Measurements from ENCODE around the gene RTN4R. TPM values are rescaled to one million over a fixed set of nuclear protein-coding genes. Genes with fewer than 3 reads are reported as not detected.

RTN4R gene
- total RNA-seq, 1 experiment from 2014 or later: 25.0 TPM

DNA sequence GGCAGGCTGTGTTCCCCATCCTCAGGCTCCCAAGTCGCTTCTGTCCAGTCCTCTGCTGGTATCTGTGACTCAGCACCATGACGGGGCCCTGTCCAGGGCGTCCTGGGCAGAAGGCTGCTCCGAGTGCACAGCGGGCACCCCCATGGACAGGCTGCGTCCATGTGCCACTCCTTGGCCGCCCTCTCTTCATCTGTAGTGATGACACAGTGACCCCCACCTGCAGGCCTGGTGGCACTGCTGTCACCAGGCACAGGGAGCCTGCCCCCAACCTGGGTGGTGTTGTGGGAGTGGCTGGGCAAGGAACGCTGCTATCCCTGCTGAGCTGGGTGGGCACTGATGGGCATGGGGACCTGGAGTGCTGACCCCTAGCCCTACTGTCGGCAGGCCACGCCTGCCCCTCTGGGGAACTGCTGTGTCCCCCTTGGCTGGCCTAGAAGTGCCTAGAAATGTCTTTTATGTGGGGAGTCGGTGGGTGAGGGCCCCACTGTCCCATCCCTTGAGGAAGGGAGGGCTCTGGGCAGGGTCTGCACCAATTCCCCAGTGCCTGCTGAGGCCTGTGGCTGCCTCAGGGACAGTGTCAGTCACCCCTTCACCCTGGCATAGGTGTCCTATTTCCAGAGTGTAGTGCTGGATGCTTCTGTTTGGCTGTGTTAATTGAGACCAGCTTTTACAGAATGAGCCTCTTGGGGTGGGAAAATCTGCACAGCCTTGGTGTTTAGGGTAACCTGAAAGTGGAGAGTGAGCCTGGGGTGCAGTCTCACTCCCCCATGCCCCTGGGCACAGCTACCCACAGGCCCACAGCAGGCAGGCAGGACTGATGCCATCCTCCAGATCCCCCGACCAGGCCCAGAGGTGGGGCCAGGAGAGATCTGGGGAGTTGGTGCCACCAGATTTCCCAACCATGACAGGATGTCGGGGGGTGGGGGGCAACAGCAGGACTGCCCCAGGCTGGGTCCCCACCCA is 34.5 kb downstream of the RTN4R start:
- no peaks in the 10 kb centered on the region for H3K36me3 Mint-ChIP-seq
- CTCF ChIA-PET: no interaction called here
- ATAC-seq (no peak), DNase-seq (ENCODE audit: low spot score) (no peak)
- POLR2A ChIA-PET: no interaction called here
- H3K4me3 Mint-ChIP-seq: no peak overlapping the region
- peaks cover 3% of the 10 kb centered on the region; the same call in 1 of the 2 replicates for H3K4me1 Mint-ChIP-seq
- no peaks in the 10 kb centered on the region for H3K9me3 Mint-ChIP-seq
- no peak overlapping the region for H3K27ac Mint-ChIP-seq
- no peaks in the 10 kb centered on the region for H3K27me3 Mint-ChIP-seq (ENCODE audit: low read depth)
- TF ChIP-seq, protein P1, sequence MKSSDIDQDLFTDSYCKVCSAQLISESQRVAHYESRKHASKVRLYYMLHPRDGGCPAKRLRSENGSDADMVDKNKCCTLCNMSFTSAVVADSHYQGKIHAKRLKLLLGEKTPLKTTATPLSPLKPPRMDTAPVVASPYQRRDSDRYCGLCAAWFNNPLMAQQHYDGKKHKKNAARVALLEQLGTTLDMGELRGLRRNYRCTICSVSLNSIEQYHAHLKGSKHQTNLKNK (CRISPR knock-in tag; IDR thresholded peaks at IDR 0.05): no peak
- TF ChIP-seq TEAD1 (CRISPR knock-in tag; IDR thresholded peaks at IDR 0.05) (no peak), MYBL2 (CRISPR knock-in tag; IDR thresholded peaks at IDR 0.05) (no peak), ZNF416 (CRISPR knock-in tag; IDR thresholded peaks at IDR 0.05) (no peak), IRF2 (CRISPR knock-in tag; IDR thresholded peaks at IDR 0.05; ENCODE audit: borderline replicate concordance, low read depth) (no peak), NFATC4 (CRISPR knock-in tag; IDR thresholded peaks at IDR 0.05) (no peak), CREM (CRISPR knock-in tag; IDR thresholded peaks at IDR 0.05) (no peak), NR2C2 (CRISPR knock-in tag; IDR thresholded peaks at IDR 0.05) (no peak), ZBTB21 (CRISPR knock-in tag; IDR thresholded peaks at IDR 0.05; ENCODE audit: borderline replicate concordance) (no peak), CBFB (CRISPR knock-in tag; IDR thresholded peaks at IDR 0.05; ENCODE audit: low read depth) (no peak), ZNF121 (CRISPR knock-in tag; IDR thresholded peaks at IDR 0.05) (no peak), NFE2L1 (CRISPR knock-in tag; IDR thresholded peaks at IDR 0.05) (no peak), GTF2I (CRISPR knock-in tag; conservative IDR thresholded peaks at IDR 0.05) (no peak)
- TF ChIP-seq, protein P2, sequence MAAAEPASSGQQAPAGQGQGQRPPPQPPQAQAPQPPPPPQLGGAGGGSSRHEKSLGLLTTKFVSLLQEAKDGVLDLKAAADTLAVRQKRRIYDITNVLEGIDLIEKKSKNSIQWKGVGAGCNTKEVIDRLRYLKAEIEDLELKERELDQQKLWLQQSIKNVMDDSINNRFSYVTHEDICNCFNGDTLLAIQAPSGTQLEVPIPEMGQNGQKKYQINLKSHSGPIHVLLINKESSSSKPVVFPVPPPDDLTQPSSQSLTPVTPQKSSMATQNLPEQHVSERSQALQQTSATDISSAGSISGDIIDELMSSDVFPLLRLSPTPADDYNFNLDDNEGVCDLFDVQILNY (CRISPR knock-in tag; IDR thresholded peaks at IDR 0.05): no peak
- TF ChIP-seq, protein P3, sequence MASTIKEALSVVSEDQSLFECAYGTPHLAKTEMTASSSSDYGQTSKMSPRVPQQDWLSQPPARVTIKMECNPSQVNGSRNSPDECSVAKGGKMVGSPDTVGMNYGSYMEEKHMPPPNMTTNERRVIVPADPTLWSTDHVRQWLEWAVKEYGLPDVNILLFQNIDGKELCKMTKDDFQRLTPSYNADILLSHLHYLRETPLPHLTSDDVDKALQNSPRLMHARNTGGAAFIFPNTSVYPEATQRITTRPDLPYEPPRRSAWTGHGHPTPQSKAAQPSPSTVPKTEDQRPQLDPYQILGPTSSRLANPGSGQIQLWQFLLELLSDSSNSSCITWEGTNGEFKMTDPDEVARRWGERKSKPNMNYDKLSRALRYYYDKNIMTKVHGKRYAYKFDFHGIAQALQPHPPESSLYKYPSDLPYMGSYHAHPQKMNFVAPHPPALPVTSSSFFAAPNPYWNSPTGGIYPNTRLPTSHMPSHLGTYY (CRISPR knock-in tag; IDR thresholded peaks at IDR 0.05): no peak
- TF ChIP-seq, protein P4, sequence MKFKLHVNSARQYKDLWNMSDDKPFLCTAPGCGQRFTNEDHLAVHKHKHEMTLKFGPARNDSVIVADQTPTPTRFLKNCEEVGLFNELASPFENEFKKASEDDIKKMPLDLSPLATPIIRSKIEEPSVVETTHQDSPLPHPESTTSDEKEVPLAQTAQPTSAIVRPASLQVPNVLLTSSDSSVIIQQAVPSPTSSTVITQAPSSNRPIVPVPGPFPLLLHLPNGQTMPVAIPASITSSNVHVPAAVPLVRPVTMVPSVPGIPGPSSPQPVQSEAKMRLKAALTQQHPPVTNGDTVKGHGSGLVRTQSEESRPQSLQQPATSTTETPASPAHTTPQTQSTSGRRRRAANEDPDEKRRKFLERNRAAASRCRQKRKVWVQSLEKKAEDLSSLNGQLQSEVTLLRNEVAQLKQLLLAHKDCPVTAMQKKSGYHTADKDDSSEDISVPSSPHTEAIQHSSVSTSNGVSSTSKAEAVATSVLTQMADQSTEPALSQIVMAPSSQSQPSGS (CRISPR knock-in tag; IDR thresholded peaks at IDR 0.05; ENCODE audit: borderline replicate concordance, low read depth): no peak
- TF ChIP-seq, protein P5, sequence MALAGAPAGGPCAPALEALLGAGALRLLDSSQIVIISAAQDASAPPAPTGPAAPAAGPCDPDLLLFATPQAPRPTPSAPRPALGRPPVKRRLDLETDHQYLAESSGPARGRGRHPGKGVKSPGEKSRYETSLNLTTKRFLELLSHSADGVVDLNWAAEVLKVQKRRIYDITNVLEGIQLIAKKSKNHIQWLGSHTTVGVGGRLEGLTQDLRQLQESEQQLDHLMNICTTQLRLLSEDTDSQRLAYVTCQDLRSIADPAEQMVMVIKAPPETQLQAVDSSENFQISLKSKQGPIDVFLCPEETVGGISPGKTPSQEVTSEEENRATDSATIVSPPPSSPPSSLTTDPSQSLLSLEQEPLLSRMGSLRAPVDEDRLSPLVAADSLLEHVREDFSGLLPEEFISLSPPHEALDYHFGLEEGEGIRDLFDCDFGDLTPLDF (CRISPR knock-in tag; IDR thresholded peaks at IDR 0.05): no peak
- TF ChIP-seq, protein P6, sequence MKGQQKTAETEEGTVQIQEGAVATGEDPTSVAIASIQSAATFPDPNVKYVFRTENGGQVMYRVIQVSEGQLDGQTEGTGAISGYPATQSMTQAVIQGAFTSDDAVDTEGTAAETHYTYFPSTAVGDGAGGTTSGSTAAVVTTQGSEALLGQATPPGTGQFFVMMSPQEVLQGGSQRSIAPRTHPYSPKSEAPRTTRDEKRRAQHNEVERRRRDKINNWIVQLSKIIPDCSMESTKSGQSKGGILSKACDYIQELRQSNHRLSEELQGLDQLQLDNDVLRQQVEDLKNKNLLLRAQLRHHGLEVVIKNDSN (CRISPR knock-in tag; IDR thresholded peaks at IDR 0.05): no peak

DNA sequence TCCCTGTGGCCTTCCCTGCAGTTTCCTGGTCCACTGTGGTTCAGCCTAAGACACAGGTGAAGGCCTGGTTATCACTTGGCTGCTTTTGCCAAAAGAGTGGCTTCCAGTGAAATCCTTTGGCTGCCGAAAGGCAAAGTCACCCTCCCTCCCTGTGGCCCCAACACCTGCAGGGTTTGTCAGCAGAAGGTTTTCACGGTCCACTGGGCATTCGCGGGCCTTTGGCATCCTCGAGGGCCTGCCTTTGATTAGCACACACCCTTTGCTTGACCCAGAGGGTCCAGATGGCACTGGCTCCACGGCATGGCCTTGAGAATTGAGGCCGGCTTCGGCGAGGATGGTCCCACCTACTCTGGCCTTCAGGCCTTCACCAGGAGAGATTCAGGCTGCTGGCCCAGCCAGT is 35.3 kb downstream of the RTN4R start:
- H3K9me3 Mint-ChIP-seq: no peaks in the 10 kb centered on the region
- DNase-seq (ENCODE audit: low spot score) (no peak), ATAC-seq (no peak)
- ChIA-PET CTCF (no interaction called here), POLR2A (no interaction called here)
- no peaks in the 10 kb centered on the region for H3K27me3 Mint-ChIP-seq (ENCODE audit: low read depth)
- no peak overlapping the region for H3K4me3 Mint-ChIP-seq
- H3K4me1 Mint-ChIP-seq: no peaks in the 10 kb centered on the region
- no peak overlapping the region for H3K27ac Mint-ChIP-seq
- no peaks in the 10 kb centered on the region for H3K36me3 Mint-ChIP-seq
- TF ChIP-seq, protein P7, sequence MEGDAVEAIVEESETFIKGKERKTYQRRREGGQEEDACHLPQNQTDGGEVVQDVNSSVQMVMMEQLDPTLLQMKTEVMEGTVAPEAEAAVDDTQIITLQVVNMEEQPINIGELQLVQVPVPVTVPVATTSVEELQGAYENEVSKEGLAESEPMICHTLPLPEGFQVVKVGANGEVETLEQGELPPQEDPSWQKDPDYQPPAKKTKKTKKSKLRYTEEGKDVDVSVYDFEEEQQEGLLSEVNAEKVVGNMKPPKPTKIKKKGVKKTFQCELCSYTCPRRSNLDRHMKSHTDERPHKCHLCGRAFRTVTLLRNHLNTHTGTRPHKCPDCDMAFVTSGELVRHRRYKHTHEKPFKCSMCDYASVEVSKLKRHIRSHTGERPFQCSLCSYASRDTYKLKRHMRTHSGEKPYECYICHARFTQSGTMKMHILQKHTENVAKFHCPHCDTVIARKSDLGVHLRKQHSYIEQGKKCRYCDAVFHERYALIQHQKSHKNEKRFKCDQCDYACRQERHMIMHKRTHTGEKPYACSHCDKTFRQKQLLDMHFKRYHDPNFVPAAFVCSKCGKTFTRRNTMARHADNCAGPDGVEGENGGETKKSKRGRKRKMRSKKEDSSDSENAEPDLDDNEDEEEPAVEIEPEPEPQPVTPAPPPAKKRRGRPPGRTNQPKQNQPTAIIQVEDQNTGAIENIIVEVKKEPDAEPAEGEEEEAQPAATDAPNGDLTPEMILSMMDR (IDR thresholded peaks at IDR 0.05): no peak
- TF ChIP-seq, protein P8, sequence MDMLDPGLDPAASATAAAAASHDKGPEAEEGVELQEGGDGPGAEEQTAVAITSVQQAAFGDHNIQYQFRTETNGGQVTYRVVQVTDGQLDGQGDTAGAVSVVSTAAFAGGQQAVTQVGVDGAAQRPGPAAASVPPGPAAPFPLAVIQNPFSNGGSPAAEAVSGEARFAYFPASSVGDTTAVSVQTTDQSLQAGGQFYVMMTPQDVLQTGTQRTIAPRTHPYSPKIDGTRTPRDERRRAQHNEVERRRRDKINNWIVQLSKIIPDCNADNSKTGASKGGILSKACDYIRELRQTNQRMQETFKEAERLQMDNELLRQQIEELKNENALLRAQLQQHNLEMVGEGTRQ (CRISPR knock-in tag; IDR thresholded peaks at IDR 0.05): no peak
- TF ChIP-seq ETV6 (CRISPR knock-in tag; IDR thresholded peaks at IDR 0.05) (no peak), GABPB1 (CRISPR knock-in tag; IDR thresholded peaks at IDR 0.05) (no peak), NFE2L1 (CRISPR knock-in tag; IDR thresholded peaks at IDR 0.05) (no peak), SMAD4 (CRISPR knock-in tag; IDR thresholded peaks at IDR 0.05) (no peak), CREM (CRISPR knock-in tag; IDR thresholded peaks at IDR 0.05) (no peak)
- TF ChIP-seq, protein P9, sequence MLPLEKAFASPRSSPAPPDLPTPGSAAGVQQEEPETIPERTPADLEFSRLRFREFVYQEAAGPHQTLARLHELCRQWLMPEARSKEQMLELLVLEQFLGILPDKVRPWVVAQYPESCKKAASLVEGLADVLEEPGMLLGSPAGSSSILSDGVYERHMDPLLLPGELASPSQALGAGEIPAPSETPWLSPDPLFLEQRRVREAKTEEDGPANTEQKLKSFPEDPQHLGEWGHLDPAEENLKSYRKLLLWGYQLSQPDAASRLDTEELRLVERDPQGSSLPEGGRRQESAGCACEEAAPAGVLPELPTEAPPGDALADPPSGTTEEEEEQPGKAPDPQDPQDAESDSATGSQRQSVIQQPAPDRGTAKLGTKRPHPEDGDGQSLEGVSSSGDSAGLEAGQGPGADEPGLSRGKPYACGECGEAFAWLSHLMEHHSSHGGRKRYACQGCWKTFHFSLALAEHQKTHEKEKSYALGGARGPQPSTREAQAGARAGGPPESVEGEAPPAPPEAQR (CRISPR knock-in tag; IDR thresholded peaks at IDR 0.05): no peak
- TF ChIP-seq, protein P10, sequence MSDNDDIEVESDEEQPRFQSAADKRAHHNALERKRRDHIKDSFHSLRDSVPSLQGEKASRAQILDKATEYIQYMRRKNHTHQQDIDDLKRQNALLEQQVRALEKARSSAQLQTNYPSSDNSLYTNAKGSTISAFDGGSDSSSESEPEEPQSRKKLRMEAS (CRISPR knock-in tag; IDR thresholded peaks at IDR 0.05): no peak

All from WTC11 (cell line).